Fibroblast of the aortic adventitia (primary cell): Measurements from ENCODE around the gene CD200R1. TPM values are rescaled to one million over a fixed set of nuclear protein-coding genes. Genes with fewer than 3 reads are reported as not detected.

ENCODE experiments used
- DNase-seq: peaks from one replicate; pipeline ENCODE4 v3.0.0-alpha.2; 2010; ENCODE audit warnings: low read depth
- H3K4me3 ChIP-seq: 2 replicates; pipeline ENCODE4 v1.5.1; 2011; ENCODE audit warnings: low read depth, mild to moderate bottlenecking, control low read depth, low read length, moderate library complexity
- CTCF ChIP-seq: IDR thresholded peaks from 2 replicates; pipeline ENCODE4 v1.5.1; 2011; ENCODE audit warnings: mild to moderate bottlenecking, low read length, control low read depth, inconsistent platforms; ENCODE audit not compliant: insufficient read depth
- total RNA-seq: library from RNA; depleted of rRNA; stranded (reverse); fragments of >200 nt; gene quantifications from 2 replicates; pipeline ENCODE4 v1.2.3, GENCODE V29; 2012; ENCODE audit warnings: low replicate concordance

Gene CD200R1
- total RNA-seq, 1 donor = not detected

- DNase-seq = peak; percentile 85
- TF ChIP-seq CTCF = peak; percentile 16
- H3K4me3 ChIP-seq = peak within 1 kb of the TSS; percentile 93
Measured at GRCh38 chr3:112990672-112991602, 16.0 kb upstream of the CD200R1 start, which contains the start of gene GTPBP8. Gene GTPBP8 (plus strand): TSS chr3:112990984. CDS start chr3:112991000, 16 bp downstream.

GRCh38 chr3:112987710-112988334 is 12.9 kb upstream of the CD200R1 start:
- H3K4me3 ChIP-seq = no peak overlapping the region
- TF ChIP-seq CTCF = no peak
- DNase-seq = no peak

- no peak for TF ChIP-seq CTCF
- DNase-seq = no peak
- H3K4me3 ChIP-seq = no peak overlapping the region
Measured at GRCh38 chr3:112984485-112984884, 9.6 kb upstream of the CD200R1 start.

GRCh38 chr3:112982710-112983109 is 7.8 kb upstream of the CD200R1 start:
- no peak for DNase-seq
- no peak overlapping the region for H3K4me3 ChIP-seq
- no peak for TF ChIP-seq CTCF

GRCh38 chr3:112980080-112980479 is 5.2 kb upstream of the CD200R1 start:
- H3K4me3 ChIP-seq = no peak overlapping the region
- TF ChIP-seq CTCF = no peak
- DNase-seq = no peak

GRCh38 chr3:112979244-112979832 is 4.4 kb upstream of the CD200R1 start:
- peak; percentile 71 for DNase-seq
- no peak overlapping the region for H3K4me3 ChIP-seq
- TF ChIP-seq CTCF = peak; percentile 59
